ENCODE measurements around the gene NPAS3.

DNA sequence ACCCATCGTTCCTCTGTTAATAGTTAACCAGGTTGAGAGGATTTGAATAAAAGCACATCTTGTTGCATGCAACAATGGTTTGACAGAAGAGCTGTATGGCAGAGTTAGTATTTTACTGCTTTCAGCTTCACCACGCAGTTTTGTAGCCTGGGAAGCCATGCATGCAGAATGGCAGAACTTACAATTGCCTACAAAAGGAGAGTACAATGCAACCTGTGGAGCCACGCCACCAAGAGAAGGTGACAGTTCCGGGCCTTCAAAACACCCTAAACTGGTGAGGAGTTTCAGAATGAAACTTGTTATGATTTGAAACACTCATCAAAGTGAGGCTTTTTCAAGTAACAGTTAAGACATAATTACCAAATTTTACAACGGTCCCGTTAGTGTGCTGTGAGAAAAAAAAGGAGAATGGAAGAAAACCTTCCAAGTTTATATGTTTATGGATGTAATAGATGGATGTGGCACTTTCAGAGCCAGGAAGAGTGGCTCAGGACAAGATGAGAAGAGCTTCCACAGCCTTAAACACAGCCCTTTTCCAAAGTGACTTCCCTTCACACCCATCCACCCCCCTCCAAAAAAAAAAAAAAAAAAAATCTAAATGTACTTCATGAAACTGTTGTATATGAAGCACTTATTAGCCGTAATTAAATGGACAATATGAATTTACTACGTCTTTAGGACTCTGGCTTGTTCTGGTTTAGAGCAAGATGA is 853.5 kb downstream of the NPAS3 start:
- TF ChIP-seq, protein P1, sequence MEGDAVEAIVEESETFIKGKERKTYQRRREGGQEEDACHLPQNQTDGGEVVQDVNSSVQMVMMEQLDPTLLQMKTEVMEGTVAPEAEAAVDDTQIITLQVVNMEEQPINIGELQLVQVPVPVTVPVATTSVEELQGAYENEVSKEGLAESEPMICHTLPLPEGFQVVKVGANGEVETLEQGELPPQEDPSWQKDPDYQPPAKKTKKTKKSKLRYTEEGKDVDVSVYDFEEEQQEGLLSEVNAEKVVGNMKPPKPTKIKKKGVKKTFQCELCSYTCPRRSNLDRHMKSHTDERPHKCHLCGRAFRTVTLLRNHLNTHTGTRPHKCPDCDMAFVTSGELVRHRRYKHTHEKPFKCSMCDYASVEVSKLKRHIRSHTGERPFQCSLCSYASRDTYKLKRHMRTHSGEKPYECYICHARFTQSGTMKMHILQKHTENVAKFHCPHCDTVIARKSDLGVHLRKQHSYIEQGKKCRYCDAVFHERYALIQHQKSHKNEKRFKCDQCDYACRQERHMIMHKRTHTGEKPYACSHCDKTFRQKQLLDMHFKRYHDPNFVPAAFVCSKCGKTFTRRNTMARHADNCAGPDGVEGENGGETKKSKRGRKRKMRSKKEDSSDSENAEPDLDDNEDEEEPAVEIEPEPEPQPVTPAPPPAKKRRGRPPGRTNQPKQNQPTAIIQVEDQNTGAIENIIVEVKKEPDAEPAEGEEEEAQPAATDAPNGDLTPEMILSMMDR (conservative IDR thresholded peaks at IDR 0.05), result no peak
- no peak for TF ChIP-seq EZH2 (IDR thresholded peaks at IDR 0.05; ENCODE audit: low read depth)
